Coronary artery (tissue), 2 donors: ENCODE data around the gene RITA1.

ENCODE experiments used
- DNase-seq: peaks from one replicate; pipeline ENCODE4 v3.0.0-alpha.2; 2017; ENCODE audit warnings: low spot score
- H3K27ac ChIP-seq, 2 donors: fragments of 200-600 bp; sonication (generic); one replicate each; pipeline ENCODE4 v1.5.1; 2016 to 2019
- H3K4me3 ChIP-seq: fragments of 200-600 bp; sonication (generic); 2 replicates; pipeline ENCODE4 v1.5.1; 2016; ENCODE audit warnings: mild to moderate bottlenecking, moderate library complexity
- CTCF ChIP-seq: fragments of 200-600 bp; sonication (generic); IDR thresholded peaks from one replicate; pipeline ENCODE4 v1.5.1; 2019; ENCODE audit warnings: antibody characterized with exemption

Gene RITA1

GRCh38 chr12:113216027-113216426 lies 30.5 kb downstream of the RITA1 start:
- Histone ChIP-seq H3K27ac (no peak overlapping the region), H3K4me3 (no peak overlapping the region)
- DNase-seq, result no peak
- no peak for TF ChIP-seq CTCF

GRCh38 chr12:113220593-113221180 lies 35.2 kb downstream of the RITA1 start:
- Histone ChIP-seq H3K27ac (peak overlapping the region; percentile 47 to 75), H3K4me3 (peak overlapping the region; percentile 77)
- TF ChIP-seq CTCF, result no peak
- no peak for DNase-seq

GRCh38 chr12:113221181-113221996 lies 35.9 kb downstream of the RITA1 start, which contains the start of gene TPCN1:
Gene TPCN1 (plus strand): TSS chr12:113221464. CDS start chr12:113226853, 5,389 bp downstream.
- H3K4me3 ChIP-seq, result peak within 1 kb of the TSS; percentile 83
- peak within 1 kb of the TSS; percentile 89 to 92 for H3K27ac ChIP-seq
- no peak for TF ChIP-seq CTCF
- DNase-seq, result peak; percentile 100

GRCh38 chr12:113221997-113222729 lies 36.6 kb downstream of the RITA1 start:
- H3K4me3 ChIP-seq, result peak overlapping the region; percentile 83
- peak overlapping the region; percentile 89 to 92 for H3K27ac ChIP-seq
- no peak for TF ChIP-seq CTCF
- no peak for DNase-seq

GRCh38 chr12:113222730-113223531 lies 37.4 kb downstream of the RITA1 start:
- no peak for TF ChIP-seq CTCF
- H3K4me3 ChIP-seq, result peak overlapping the region; percentile 83
- DNase-seq, result no peak
- H3K27ac ChIP-seq, result peak overlapping the region; percentile 89 to 92

- no peak for TF ChIP-seq CTCF
- Histone ChIP-seq H3K4me3 (no peak overlapping the region), H3K27ac (no peak overlapping the region)
- DNase-seq, result no peak
Observed at GRCh38 chr12:113224955-113225354, 39.4 kb downstream of the RITA1 start.
